ENCODE measurements around the gene ARID1B.
"Not testable (repeated sequence)": the region's sequence is repeated elsewhere in the genome, so short reads cannot be mapped to it uniquely, and the experiment has no call there.

Gene ARID1B

GRCh38 chr6:157025437-157025836 is 248.3 kb downstream of the ARID1B start:
- DNase-seq (ENCODE audit: low read depth), result no peak

GRCh38 chr6:157029980-157030690 is 253.0 kb downstream of the ARID1B start:
- no peak for DNase-seq (ENCODE audit: low read depth)

- no peak for DNase-seq (ENCODE audit: low read depth)
Observed at GRCh38 chr6:157030755-157031154, 253.6 kb downstream of the ARID1B start.

GRCh38 chr6:157032923-157033322 is 255.7 kb downstream of the ARID1B start:
- DNase-seq (ENCODE audit: low read depth), result no peak

GRCh38 chr6:157033428-157034140 is 256.4 kb downstream of the ARID1B start:
- DNase-seq (ENCODE audit: low read depth), result no peak

- no peak for DNase-seq (ENCODE audit: low read depth)
Observed at GRCh38 chr6:157034436-157035230, 257.5 kb downstream of the ARID1B start.

GRCh38 chr6:157035546-157035945 is 258.4 kb downstream of the ARID1B start:
- no peak for DNase-seq (ENCODE audit: low read depth)

GRCh38 chr6:157036245-157036711 is 259.1 kb downstream of the ARID1B start:
- DNase-seq (ENCODE audit: low read depth), result no peak

GRCh38 chr6:157037165-157037564 is 260.0 kb downstream of the ARID1B start:
- DNase-seq (ENCODE audit: low read depth), result no peak

GRCh38 chr6:157038610-157039009 is 261.4 kb downstream of the ARID1B start:
- DNase-seq (ENCODE audit: low read depth), result no peak

- DNase-seq (ENCODE audit: low read depth), result not testable (repeated sequence)
Observed at GRCh38 chr6:157039639-157040038, 262.5 kb downstream of the ARID1B start.

GRCh38 chr6:157040191-157040590 is 263.0 kb downstream of the ARID1B start:
- no peak for DNase-seq (ENCODE audit: low read depth)

GRCh38 chr6:157045831-157046454 is 268.8 kb downstream of the ARID1B start:
- DNase-seq (ENCODE audit: low read depth), result no peak

GRCh38 chr6:157046776-157047175 is 269.6 kb downstream of the ARID1B start:
- no peak for DNase-seq (ENCODE audit: low read depth)

- DNase-seq (ENCODE audit: low read depth), result no peak
Observed at GRCh38 chr6:157047328-157047727, 270.1 kb downstream of the ARID1B start.

GRCh38 chr6:157047951-157048350 is 270.8 kb downstream of the ARID1B start:
- DNase-seq (ENCODE audit: low read depth), result no peak

- no peak for DNase-seq (ENCODE audit: low read depth)
Observed at GRCh38 chr6:157049133-157049532, 272.0 kb downstream of the ARID1B start.

- no peak for DNase-seq (ENCODE audit: low read depth)
Observed at GRCh38 chr6:157050537-157051265, 273.5 kb downstream of the ARID1B start.

- DNase-seq (ENCODE audit: low read depth), result no peak
Observed at GRCh38 chr6:157054531-157054979, 277.4 kb downstream of the ARID1B start.

- no peak for DNase-seq (ENCODE audit: low read depth)
Observed at GRCh38 chr6:157055863-157056262, 278.7 kb downstream of the ARID1B start.

GRCh38 chr6:157056275-157056674 is 279.1 kb downstream of the ARID1B start:
- no peak for DNase-seq (ENCODE audit: low read depth)
